HG02884 (cell line): ENCODE results near the gene KCNN4.
"Not testable (repeated sequence)": the region's sequence is repeated elsewhere in the genome, so short reads cannot be mapped to it uniquely, and the experiment has no call there.

Experiments used
- ATAC-seq: cut with Tn5 transposase; IDR thresholded peaks from one replicate; pipeline ENCODE4 v1.9.1; 2021; ENCODE audit warnings: mild to moderate bottlenecking, moderate library complexity; ENCODE audit not compliant: unreplicated experiment

The KCNN4 gene

GRCh38 chr19:43775299-43775890, 5.4 kb downstream of the KCNN4 start:
- ATAC-seq: no peak

- not testable (repeated sequence) for ATAC-seq
These were observed 5.9 kb downstream of the KCNN4 start for GRCh38 chr19:43774940-43775258.

- no peak for ATAC-seq
These were observed 6.5 kb downstream of the KCNN4 start for GRCh38 chr19:43774103-43774939.

DNA sequence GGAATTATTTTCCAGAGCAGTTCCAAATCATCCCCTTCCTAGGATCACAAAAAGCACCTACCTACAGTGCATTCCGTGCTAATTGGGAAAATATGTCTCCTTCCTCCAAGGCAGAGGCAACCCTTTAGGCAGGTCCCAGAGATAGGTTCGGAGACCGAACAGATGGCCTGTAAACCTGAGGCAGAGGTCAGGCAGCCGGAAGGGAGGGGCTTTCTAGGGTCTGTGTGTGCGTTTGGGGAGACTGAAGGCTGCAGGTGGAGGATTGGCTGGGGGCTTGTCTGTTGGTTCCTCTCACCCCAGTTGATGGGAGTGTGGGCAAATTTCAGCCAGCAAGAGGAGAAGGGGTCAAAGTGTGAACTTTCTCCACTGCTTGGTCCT, 7.1 kb downstream of the KCNN4 start:
- no peak for ATAC-seq

- ATAC-seq: no peak
These were observed 11.5 kb downstream of the KCNN4 start for GRCh38 chr19:43769256-43769655.

DNA sequence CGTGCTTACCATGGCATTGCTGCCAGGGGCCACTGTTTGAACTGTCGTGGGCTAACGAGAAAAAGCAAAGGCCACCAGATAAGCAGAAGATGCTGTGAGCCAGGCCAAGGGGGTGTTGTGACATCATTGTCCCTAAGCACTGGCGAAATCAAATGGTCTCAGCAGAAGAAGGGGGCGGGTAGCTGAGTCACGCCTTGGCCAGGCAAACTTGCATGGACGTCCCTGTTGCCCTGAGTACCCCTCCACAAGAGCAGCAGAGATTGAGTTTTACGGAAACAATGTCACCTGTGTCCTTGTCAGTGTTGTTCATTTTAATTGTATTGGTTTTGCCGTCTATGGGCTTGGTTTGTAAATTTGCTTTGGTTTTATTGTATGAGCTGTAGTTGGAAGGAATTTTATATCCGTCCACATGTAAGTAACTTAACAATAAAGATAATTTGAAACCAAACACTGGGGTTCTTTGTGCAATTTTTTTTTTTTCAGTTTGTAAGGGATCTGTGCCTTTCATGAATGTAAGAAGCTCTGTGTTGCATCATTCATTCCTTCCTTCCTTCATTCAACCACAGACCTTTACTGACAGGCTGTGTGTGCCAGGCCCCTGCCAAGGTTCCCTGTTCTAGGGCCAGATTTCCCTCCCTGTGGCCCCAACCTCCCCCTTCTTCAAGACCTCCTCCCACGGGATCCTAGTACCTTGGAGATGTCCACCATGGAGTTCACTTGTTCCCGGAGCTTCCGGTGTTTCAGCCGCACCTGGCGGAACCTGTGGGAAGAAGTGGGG, 12.3 kb downstream of the KCNN4 start:
- no peak for ATAC-seq

- ATAC-seq: no peak
These were observed 13.0 kb downstream of the KCNN4 start for GRCh38 chr19:43767818-43768217.

DNA sequence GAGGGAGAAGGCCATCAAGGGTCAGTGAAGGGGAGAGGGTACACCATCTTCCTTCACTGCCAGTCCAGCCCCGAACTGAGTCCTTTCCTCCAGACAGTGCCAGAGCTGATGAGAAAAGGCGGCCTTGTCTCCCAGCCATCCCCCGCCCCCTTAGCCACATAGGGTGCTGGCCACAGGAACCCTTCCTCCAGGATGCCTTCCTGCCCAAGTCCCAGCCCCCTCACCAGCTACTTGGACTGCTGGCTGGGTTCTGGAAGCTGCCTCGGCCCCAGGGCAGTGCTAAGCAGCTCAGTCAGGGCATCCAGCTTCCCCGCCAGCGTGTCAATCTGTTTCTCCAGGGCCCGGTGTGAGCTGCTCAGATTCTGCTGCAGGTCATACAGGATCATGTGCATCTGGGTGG, 13.5 kb downstream of the KCNN4 start:
- no peak for ATAC-seq

DNA sequence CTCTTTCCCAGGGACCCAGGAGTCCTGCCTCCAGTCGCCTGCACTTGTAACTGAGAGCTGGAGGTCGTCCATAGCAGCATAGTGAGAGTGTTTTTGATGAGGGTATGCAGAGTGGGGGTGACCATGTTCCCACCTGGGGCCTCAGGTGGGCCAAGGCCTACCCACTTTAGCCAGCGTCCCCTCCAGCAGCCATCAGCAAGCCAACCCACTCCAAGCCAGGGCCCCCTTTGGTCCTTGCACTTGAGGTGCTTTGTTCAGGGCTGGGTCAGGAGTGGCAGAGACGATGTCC, 14.1 kb downstream of the KCNN4 start:
- no peak for ATAC-seq

DNA sequence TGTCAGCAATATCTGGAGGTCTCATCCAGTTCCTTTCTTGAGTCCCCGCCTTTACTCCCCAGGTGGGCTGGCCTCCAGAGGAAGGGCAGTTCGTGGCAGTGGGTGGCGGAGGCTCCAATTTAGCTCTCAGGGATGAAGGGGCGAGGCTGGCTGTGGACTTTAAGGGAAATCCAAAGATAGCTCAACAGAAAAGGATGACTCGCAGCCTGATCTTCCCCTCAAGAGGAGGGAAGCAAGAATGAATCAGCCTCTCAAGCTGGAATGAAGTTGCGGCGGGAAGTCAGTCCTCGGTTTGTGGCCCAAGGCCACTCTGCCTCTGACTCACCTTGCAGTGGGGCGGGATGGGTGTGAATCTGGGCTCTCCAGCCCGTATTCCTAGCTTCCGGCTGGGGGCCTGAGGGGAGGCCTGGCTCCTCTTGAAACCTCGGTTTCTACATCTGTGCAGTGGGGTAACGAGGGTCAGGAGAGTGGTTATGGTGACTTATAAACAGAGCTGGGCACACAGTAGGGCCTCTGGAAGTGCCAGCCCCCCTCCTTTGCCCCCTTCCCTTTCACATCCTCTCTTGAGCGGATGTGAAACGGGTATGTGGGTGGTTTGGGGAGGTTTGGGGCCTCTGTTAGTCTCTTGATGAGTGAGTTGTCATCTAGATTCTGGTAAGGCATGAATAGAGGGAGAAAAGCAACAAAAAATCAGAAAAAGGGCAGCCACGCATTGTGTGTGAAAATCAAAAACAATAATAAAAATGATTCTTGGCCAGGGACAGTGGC, 15.5 kb downstream of the KCNN4 start:
- peak; percentile 66 for ATAC-seq

DNA sequence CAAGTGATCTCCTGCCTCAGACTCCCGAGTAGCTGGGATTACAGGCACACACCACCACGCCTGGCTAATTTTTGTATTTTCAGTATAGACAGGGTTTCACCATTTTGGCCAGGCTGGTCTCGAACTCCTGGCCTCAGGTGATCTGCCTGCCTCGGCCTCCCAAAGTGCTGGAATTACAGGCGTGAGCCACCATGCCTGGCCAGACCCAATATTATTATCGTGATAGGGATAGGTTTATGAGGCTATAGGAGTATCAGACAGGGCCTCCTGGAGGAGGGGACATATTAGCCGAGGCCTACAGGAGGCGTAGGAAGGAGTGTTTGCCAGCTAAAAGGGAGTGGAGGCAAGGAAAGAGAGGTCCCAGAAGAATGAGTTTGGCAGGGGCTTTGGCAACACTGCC, 16.1 kb downstream of the KCNN4 start:
- not testable (repeated sequence) for ATAC-seq

DNA sequence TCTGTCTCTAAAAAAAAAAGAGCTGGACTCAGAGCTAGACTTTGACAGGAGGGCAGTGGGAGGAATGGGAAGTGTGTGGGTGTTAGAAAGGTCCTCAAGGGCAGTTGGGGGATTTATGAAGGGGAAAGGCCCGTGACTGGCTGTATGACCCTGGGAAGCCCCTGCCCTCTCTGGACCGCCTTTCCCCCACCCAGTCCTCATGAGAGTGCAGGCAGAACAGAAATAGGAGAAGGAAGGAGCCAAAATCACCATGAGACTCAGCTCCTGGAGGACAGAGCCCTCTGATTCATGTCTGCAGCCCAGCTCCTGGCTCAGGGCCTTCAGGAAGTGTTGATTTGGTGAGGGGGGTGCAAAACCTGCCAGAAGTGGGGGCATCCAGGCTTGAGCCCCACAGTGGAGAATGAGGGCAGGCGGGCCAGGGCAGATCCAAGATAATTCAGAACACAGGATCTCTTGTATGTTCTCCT, 17.3 kb downstream of the KCNN4 start:
- ATAC-seq: no peak

- ATAC-seq: no peak
These were observed 18.0 kb downstream of the KCNN4 start for GRCh38 chr19:43762814-43763213.

DNA sequence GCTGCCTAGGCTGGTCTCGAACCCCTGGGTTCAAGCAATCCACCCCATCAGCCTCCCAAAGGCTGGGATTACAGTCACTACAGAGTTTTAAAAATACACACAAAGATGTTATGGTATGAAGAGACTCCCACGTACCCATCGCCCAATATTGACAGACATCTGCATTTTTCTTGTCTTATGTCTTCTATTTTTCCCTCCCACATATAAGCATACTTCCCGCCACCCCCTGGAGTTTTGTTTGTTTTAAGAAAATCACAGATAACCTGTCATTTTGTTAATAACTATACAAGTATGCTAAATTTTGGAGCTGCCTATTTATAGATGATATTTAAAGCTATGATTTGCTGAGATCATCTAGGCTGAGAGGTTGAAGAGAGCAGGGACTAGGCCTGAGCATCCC, 19.8 kb downstream of the KCNN4 start:
- no peak for ATAC-seq

DNA sequence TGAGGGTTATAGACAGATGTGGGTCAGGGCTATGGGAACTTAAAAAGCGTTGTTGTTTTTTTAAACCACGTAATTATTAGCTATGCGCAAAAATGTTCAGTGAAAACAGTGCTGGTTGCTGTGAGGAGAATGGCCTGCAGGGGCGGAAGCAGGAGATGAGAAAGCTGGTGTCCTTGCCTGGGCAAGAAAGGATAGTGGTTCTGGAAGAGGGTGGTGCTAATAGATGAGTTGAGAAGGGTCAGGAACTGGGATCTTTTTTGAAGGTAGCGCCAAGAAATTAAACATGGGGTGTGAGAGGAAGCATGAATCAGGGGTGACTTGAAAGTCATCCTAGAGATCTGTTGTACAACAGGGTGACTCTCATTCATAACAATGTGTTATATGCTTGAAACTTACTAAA, 21.3 kb downstream of the KCNN4 start:
- no peak for ATAC-seq

GRCh38 chr19:43755256-43755801, 25.4 kb downstream of the KCNN4 start:
- ATAC-seq: no peak

- peak; percentile 55 for ATAC-seq
These were observed 26.1 kb downstream of the KCNN4 start, which contains the start of gene SMG9 for GRCh38 chr19:43754503-43755255. TSS of gene SMG9 (minus strand) at chr19:43754962. CDS start at chr19:43750741, 4,221 bp downstream.

- no peak for ATAC-seq
These were observed 26.6 kb downstream of the KCNN4 start for GRCh38 chr19:43754253-43754502.

DNA sequence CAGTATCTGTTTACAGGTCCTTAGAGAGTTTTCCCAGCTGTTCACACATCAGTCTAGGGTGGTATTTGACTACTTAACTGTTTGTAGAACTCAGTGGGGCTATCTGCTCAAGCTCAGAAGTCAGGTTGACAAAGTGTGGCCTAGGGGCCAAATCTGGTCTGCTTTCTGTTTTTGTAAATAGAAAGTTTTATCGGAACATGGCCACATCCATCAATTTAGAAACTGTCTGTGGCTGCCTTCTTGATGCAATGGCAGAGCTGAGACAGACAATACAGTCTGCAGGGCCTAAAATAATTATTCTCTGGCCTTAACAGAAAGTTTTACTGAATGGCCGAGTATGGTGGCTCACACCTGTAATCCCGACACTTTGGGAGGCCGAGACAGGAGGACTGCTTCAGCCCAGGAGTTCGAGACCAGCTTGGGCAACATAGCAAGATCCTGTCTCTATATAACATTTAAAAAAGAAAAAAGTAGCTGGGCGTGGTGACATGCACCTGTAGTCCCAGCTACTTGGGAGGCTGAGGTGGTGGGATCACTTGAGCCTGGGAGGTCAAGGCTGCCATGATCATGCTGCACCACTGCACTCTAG, 28.4 kb downstream of the KCNN4 start:
- no peak for ATAC-seq
